ENCODE data around the gene CARD9.

CARD9 gene

DNA sequence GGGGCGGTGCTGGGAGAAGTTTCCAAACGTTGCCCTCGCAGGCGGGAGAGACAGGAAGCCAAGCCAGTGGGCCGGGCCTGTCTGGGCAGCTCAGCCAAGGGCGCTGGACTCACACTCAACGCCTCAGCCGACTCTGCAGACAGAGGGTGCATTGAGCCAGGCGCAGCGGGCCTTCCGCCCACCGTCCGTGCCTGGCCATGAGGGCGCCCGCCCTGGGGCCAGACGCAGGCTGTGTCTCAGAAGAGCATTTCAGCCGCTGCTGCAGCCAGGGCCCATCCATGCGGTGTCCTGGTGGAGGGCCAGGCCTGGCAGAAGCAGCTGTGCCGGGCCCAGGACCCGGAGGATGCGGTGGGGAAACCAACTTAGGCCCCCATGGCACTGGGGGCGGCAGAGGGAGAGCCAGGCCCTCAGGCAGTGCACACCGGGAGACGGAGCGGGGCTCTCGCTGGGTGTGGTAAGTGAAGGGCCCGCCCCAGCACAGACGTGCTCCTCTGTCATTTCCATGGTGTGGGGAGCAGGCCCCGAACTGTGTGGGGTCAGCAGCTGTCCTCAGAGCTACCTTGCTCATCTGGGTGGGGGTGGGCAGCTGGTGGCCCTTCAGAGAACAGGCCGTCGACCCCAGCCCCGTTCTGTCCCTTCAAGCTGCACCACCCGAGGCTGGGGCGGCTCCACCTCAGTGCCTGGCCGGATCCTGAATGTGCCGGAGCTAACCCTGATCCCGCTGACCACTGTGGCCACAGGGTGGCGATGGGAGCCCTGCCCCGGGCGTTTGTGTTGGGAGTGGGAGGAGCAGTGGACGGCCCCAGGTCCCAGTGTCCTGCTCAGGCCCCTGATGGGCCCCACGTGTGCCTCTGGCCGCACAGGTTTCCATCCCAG, 27.9 kb downstream of the CARD9 start:
- POLR2A ChIA-PET = interaction anchor here (1.3 to 1.8 kb wide), 2 partner anchors 9 to 18 kb away, joined by 3 to 6 read pairs; partner anchors contain the start of gene DNLZ
- CTCF ChIA-PET = interaction anchor here (1.2 to 1.4 kb wide), 2 partner anchors 17 to 33 kb away, joined by 3 read pairs; no protein-coding TSS in a partner anchor
- TF ChIP-seq, protein P1, sequence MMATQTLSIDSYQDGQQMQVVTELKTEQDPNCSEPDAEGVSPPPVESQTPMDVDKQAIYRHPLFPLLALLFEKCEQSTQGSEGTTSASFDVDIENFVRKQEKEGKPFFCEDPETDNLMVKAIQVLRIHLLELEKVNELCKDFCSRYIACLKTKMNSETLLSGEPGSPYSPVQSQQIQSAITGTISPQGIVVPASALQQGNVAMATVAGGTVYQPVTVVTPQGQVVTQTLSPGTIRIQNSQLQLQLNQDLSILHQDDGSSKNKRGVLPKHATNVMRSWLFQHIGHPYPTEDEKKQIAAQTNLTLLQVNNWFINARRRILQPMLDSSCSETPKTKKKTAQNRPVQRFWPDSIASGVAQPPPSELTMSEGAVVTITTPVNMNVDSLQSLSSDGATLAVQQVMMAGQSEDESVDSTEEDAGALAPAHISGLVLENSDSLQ (IDR thresholded peaks at IDR 0.05) = no peak
- TF ChIP-seq L3MBTL2 (conservative IDR thresholded peaks at IDR 0.05) = no peak
- TF ChIP-seq FOXM1 (IDR thresholded peaks at IDR 0.05; ENCODE audit: borderline replicate concordance) = no peak
- no peak for DNase-seq (ENCODE audit: extremely low spot score)

DNA sequence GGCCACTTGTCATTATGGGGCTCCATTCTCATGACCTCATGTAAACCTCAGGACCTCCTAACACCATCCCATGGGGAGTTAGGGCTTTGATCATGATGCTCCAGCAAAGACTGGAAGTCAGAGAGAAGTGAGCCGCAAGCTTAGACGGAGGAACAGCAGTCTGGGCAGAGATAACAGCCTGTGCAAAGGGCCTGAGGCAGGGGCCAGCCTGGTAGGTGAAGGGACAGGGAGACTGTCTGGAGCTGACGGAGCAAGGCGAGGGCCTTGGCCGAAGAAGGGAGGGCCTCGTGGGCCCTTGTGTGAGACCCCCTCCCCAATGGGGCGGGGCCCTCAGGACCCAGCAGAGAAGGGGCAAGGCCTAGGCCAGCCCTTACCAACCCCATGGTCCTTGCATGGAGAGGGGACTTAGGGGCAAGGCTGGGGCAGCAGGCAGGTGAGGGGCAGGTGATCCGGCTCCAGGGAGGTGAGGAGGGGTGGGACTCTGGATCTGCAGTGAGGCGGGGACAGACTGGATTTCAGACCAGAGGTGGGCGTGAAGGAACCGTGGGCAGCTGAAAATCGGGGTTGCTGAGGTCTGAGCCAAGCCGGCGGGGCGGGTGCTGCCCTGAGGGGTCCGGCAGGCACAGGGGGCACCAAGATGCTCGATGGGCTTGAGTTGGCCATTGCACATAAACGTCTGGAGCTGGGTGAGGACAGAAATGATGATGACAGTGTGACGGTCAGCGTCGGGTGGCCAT, 28.8 kb downstream of the CARD9 start:
- DNase-seq (ENCODE audit: extremely low spot score) = no peak
- POLR2A ChIA-PET = interaction anchor here (0.6 to 1.3 kb wide), 2 partner anchors 9 to 18 kb away, joined by 3 read pairs; no protein-coding TSS in a partner anchor
- TF ChIP-seq FOXK2 (IDR thresholded peaks at IDR 0.05) = no peak
- no peak for TF ChIP-seq ARNT (IDR thresholded peaks at IDR 0.05)
- TF ChIP-seq LEF1 (IDR thresholded peaks at IDR 0.05; ENCODE audit: borderline replicate concordance) = no peak
- CTCF ChIA-PET = interaction anchor here (1.4 kb wide), 1 partner anchor 32 kb away, joined by 3 read pairs; no protein-coding TSS in a partner anchor

DNA sequence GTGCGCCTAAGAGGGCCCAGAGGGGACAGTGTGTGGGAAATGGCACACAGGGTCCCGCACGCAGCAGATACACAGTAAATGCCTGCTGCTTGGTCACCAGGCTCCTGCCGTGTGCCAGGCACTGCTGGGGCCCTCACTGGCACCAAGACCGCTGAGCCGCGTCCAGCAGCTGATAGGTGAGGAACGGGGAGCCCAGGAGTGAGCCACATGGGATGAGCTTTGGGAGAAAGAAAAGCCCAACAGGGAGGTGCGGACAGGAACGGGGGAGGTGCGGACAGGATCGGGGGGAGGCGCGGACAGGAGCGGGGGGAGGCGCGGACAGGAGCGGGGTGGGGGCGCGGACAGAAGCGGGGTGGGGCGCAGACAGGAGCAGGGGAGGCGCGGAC, 29.6 kb downstream of the CARD9 start:
- CTCF ChIA-PET = no interaction called here
- TF ChIP-seq CTBP1 (IDR thresholded peaks at IDR 0.05; ENCODE audit: borderline replicate concordance) (no peak), NFRKB (IDR thresholded peaks at IDR 0.05) (no peak), HDGF (IDR thresholded peaks at IDR 0.05; ENCODE audit: borderline replicate concordance) (no peak), FOXM1 (IDR thresholded peaks at IDR 0.05; ENCODE audit: borderline replicate concordance) (no peak), FOXA1 (IDR thresholded peaks at IDR 0.05) (no peak), LEF1 (IDR thresholded peaks at IDR 0.05; ENCODE audit: borderline replicate concordance) (no peak)
- TF ChIP-seq, protein P1 (IDR thresholded peaks at IDR 0.05) = no peak
- POLR2A ChIA-PET = interaction anchor here (0.6 kb wide), 1 partner anchor 19 kb away, joined by 3 read pairs; no protein-coding TSS in a partner anchor
- DNase-seq (ENCODE audit: extremely low spot score) = no peak

DNA sequence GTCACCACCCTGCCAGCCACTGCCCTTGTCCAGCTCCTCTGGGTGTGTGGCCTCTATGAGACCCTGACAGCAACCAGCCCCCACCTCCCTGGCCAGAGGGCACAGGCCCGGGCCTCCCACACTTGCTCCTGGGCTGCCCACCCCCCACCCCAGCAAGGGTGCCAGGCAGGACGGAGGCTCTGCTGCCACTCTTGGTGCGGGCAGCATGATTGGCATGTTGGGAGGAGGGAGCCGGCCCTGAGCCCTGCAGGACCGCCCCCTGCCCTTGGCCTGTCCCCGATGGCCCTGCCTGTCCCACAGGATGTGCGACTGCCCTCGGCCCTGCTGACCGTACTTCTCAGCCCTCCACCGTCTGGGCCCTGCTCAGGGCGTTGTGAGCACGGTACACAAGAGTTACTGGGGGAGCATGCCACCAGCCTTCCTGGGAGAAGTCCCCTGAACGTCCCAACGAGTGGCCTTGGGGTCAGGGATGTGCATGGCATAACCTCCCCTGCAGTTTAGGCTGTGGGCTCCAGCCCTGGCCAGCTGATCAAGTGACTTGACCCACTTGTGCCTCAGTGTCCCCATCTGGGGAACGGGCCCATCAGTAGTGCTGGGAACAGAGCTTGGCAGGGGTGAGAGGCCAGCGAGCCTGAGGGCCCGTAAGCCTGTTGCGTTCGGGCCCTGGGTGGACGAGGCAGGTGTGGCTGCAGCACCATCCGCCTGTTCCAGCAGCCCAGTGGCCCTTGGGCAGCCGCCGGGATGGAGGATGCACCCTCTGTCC, 30.2 kb downstream of the CARD9 start:
- POLR2A ChIA-PET = no interaction called here
- TF ChIP-seq LEF1 (IDR thresholded peaks at IDR 0.05; ENCODE audit: borderline replicate concordance) = no peak
- no peak for TF ChIP-seq CTBP1 (IDR thresholded peaks at IDR 0.05; ENCODE audit: borderline replicate concordance)
- no peak for TF ChIP-seq ZNF384 (IDR thresholded peaks at IDR 0.05)
- TF ChIP-seq TARDBP (IDR thresholded peaks at IDR 0.05) = no peak
- TF ChIP-seq NFRKB (IDR thresholded peaks at IDR 0.05) = no peak
- no peak for TF ChIP-seq ELF4 (IDR thresholded peaks at IDR 0.05)
- TF ChIP-seq FOXA1 (IDR thresholded peaks at IDR 0.05) = no peak
- TF ChIP-seq SP1 (IDR thresholded peaks at IDR 0.05) = no peak
- no peak for TF ChIP-seq HDGF (IDR thresholded peaks at IDR 0.05; ENCODE audit: borderline replicate concordance)
- TF ChIP-seq L3MBTL2 (conservative IDR thresholded peaks at IDR 0.05) = no peak
- no peak for TF ChIP-seq FOXK2 (IDR thresholded peaks at IDR 0.05)
- TF ChIP-seq ARNT (IDR thresholded peaks at IDR 0.05) = no peak
- TF ChIP-seq, protein P1 (IDR thresholded peaks at IDR 0.05) = no peak
- TF ChIP-seq SUZ12 (IDR thresholded peaks at IDR 0.05) = no peak
- TF ChIP-seq BHLHE40 (IDR thresholded peaks at IDR 0.05; ENCODE audit: borderline replicate concordance) = no peak
- TF ChIP-seq FOXM1 (IDR thresholded peaks at IDR 0.05; ENCODE audit: borderline replicate concordance) = no peak
- CTCF ChIA-PET = no interaction called here
- DNase-seq (ENCODE audit: extremely low spot score) = no peak

DNA sequence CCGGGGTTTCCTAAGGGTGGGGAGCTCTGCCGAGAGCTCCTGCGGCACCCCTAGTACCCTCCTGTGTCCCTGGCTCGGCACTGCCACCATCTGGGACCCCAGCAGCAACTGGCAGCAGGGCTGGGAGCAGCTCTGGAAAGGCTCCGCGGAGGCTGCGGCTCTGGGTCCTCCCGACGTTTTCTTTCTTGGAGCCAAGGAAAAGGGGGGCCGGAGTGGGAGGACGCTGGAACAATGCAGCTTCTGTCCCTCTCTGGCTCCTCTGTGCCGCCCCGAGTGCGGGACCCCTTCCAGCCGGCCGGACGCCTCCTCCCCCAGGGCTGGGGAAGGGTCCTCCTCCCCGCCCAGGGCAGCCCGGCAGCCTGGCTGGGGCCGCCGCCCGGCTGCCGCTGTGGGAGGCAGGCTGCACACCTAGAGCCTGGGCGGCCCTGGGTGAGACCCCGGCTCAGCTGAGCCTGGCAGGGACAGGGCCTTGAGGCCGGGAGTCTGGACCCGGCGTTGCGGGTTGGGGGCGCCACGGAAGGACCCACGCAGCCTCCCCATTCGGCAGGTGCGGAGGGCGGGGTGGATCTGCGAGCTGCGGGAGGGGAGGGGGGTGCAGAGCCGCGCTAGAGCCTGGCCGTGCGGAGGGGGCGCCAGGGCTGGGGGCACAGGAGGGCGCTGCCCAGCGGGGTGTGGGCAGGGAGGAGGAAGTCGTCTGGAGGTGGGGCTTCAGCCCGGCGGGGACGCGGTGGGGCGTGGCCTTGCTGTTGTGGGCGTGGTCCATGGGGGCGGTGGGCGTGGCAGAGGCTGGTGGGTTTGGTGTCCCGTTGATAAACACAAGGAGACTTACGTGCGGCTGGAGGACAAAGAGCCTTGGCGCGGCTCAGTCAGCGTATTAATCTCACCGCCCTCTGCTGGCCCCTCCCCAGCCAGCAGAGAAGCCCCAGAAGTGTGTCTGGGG, 31.0 kb downstream of the CARD9 start:
- ChIA-PET POLR2A (no interaction called here), CTCF (no interaction called here)
- DNase-seq (ENCODE audit: extremely low spot score) = peak; percentile 89
- TF ChIP-seq SUZ12 (IDR thresholded peaks at IDR 0.05) = no peak

Measured in HEK293T (cell line).